HG03097 (cell line): ENCODE results near the gene LAMB3.
"Not testable (repeated sequence)": the region's sequence is repeated elsewhere in the genome, so short reads cannot be mapped to it uniquely, and the experiment has no call there.

Experiments
- ATAC-seq: cut with Tn5 transposase; IDR thresholded peaks from one replicate; pipeline ENCODE4 v1.9.1; 2021; ENCODE audit not compliant: unreplicated experiment, low FRiP score

LAMB3 gene

GRCh38 chr1:209652121-209652735, at the start of gene LAMB3:
Gene LAMB3, minus strand, starts transcription at chr1:209652425. Its CDS starts 1,481 bp downstream, at chr1:209650944.
- no peak for ATAC-seq

GRCh38 chr1:209700686-209701085, 48.5 kb upstream of the LAMB3 start:
- not testable (repeated sequence) for ATAC-seq

GRCh38 chr1:209697126-209697525, 44.9 kb upstream of the LAMB3 start:
- ATAC-seq, result no peak

GRCh38 chr1:209696673-209697072, 44.4 kb upstream of the LAMB3 start:
- ATAC-seq, result no peak

- no peak for ATAC-seq
Observed at GRCh38 chr1:209692745-209693504, 40.7 kb upstream of the LAMB3 start.

GRCh38 chr1:209692296-209692695, 40.1 kb upstream of the LAMB3 start:
- ATAC-seq, result no peak

GRCh38 chr1:209691237-209691636, 39.0 kb upstream of the LAMB3 start:
- ATAC-seq, result no peak

- ATAC-seq, result no peak
Observed at GRCh38 chr1:209689477-209689876, 37.3 kb upstream of the LAMB3 start.

- ATAC-seq, result no peak
Observed at GRCh38 chr1:209688746-209689234, 36.6 kb upstream of the LAMB3 start.

GRCh38 chr1:209686322-209686721, 34.1 kb upstream of the LAMB3 start:
- ATAC-seq, result no peak

GRCh38 chr1:209685821-209686220, 33.6 kb upstream of the LAMB3 start:
- ATAC-seq, result peak; percentile 74

- ATAC-seq, result no peak
Observed at GRCh38 chr1:209678981-209679539, 26.8 kb upstream of the LAMB3 start.

GRCh38 chr1:209675565-209676154, 23.4 kb upstream of the LAMB3 start:
- ATAC-seq, result no peak

- ATAC-seq, result no peak
Observed at GRCh38 chr1:209674957-209675564, 22.8 kb upstream of the LAMB3 start, which contains the start of gene G0S2. Gene G0S2, plus strand, starts transcription at chr1:209675412. Its CDS starts 273 bp downstream, at chr1:209675685.

GRCh38 chr1:209673631-209674417, 21.6 kb upstream of the LAMB3 start:
- no peak for ATAC-seq

GRCh38 chr1:209672705-209673630, 20.7 kb upstream of the LAMB3 start:
- peak; percentile 83 for ATAC-seq

- ATAC-seq, result no peak
Observed at GRCh38 chr1:209670441-209671082, 18.3 kb upstream of the LAMB3 start.

- ATAC-seq, result no peak
Observed at GRCh38 chr1:209667708-209668107, 15.5 kb upstream of the LAMB3 start.
